ENCODE measurements around the gene SLC12A8.

DNA sequence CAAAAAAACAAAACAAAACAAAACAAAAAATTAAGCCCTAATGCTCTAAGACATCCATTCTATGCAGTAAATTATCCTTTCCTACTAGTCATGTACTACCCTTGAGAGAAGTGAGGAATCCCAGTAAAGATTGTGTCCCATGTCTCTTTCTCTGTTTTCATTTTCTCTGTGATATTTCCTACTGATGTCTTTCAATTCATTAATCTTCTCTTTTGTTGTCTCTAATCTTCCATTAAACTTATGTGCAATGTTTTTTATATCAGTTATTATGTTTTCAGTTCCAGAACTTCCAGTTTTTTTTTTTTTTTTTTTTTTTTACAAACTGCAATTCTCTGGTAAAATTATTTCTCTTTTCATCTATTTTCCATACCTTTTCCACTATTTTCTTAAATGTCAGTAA, 44.1 kb upstream of the SLC12A8 start:
- TF ChIP-seq, protein P1, sequence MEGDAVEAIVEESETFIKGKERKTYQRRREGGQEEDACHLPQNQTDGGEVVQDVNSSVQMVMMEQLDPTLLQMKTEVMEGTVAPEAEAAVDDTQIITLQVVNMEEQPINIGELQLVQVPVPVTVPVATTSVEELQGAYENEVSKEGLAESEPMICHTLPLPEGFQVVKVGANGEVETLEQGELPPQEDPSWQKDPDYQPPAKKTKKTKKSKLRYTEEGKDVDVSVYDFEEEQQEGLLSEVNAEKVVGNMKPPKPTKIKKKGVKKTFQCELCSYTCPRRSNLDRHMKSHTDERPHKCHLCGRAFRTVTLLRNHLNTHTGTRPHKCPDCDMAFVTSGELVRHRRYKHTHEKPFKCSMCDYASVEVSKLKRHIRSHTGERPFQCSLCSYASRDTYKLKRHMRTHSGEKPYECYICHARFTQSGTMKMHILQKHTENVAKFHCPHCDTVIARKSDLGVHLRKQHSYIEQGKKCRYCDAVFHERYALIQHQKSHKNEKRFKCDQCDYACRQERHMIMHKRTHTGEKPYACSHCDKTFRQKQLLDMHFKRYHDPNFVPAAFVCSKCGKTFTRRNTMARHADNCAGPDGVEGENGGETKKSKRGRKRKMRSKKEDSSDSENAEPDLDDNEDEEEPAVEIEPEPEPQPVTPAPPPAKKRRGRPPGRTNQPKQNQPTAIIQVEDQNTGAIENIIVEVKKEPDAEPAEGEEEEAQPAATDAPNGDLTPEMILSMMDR (conservative IDR thresholded peaks at IDR 0.05; ENCODE audit: low read length): no peak
- no peak for TF ChIP-seq EZH2phosphoT487 (IDR thresholded peaks at IDR 0.05; ENCODE audit: borderline replicate concordance)

Measured in Loucy (cell line).